Choroid plexus epithelial cell (primary cell): Measurements from ENCODE around the gene DHX34.
"Not testable (repeated sequence)": the region's sequence is repeated elsewhere in the genome, so short reads cannot be mapped to it uniquely, and the experiment has no call there.

ENCODE experiments used
- DNase-seq: peaks from one replicate; pipeline ENCODE4 v3.0.0-alpha.2; 2010; ENCODE audit warnings: low read depth
- H3K4me3 ChIP-seq: 2 replicates; pipeline ENCODE4 v1.5.1; 2011; ENCODE audit warnings: low read depth, mild to moderate bottlenecking, control low read depth, low read length, moderate library complexity
- TF ChIP-seq, protein P1 (sequence below): conservative IDR thresholded peaks from 2 replicates; pipeline ENCODE4 v1.5.1; 2011; ENCODE audit warnings: low read depth, mild to moderate bottlenecking, control low read depth, inconsistent platforms, low read length, moderate library complexity

The DHX34 gene

DNA sequence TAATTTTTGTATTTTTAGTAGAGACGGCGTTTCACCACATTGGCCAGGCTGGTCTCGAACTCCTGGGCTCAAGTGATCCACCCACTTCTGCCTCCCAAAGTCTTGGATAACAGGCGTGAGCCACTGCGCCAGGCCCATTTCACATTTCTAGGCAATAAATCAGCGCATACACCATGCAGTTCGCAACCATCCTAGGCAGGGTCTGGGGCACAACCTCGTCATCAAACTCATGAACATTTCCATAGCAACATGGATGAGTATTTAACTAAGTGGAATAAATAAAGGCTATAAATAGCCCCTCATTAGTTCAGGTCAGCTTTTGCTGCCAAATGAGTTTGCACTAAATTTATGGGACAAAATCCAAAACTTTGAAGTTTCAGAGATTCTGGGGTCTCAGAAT, 62.0 kb downstream of the DHX34 start:
- no peak for DNase-seq
- H3K4me3 ChIP-seq = no peak overlapping the region
- TF ChIP-seq, protein P1, sequence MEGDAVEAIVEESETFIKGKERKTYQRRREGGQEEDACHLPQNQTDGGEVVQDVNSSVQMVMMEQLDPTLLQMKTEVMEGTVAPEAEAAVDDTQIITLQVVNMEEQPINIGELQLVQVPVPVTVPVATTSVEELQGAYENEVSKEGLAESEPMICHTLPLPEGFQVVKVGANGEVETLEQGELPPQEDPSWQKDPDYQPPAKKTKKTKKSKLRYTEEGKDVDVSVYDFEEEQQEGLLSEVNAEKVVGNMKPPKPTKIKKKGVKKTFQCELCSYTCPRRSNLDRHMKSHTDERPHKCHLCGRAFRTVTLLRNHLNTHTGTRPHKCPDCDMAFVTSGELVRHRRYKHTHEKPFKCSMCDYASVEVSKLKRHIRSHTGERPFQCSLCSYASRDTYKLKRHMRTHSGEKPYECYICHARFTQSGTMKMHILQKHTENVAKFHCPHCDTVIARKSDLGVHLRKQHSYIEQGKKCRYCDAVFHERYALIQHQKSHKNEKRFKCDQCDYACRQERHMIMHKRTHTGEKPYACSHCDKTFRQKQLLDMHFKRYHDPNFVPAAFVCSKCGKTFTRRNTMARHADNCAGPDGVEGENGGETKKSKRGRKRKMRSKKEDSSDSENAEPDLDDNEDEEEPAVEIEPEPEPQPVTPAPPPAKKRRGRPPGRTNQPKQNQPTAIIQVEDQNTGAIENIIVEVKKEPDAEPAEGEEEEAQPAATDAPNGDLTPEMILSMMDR = no peak

DNA sequence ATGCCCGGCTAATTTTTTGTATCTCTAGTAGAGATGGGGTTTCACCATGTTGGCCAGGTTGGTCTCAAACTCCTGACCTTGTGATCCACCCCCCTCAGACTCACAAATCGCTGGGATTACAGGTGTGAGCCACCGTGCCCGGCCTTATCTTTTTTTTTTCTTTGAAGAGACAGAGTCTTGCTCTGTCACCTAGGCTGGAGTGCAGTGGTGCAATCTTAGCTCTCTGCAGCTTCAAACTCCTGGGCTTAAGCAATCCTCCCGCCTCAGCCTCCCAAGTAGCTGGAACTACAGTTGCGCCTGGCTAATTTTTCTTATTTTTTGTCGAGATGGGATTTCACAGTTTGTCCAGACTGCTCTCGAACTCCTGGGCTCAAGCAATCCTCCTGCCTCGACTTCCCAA, 62.6 kb downstream of the DHX34 start:
- DNase-seq, H3K4me3 ChIP-seq: not testable (repeated sequence)

DNA sequence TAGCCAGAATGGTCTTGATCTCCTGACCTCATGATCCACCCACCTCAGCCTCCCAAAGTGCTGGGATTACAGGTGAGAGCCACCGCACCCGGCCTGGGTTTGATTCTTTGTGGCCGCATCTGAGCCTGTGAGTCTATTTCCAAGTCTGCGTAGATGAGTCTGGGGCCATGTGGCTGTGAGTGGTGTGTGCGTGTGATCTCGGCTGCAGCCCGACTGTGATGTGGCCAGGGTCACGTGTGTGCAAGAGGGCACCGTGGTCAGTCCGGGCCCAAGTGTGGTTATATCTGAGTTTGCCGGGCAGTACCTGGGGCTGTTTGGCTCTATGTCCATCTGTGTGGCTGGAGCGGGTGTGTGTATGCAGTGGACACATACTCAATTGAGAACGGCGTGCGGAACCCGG, 64.8 kb downstream of the DHX34 start:
- H3K4me3 ChIP-seq = no peak overlapping the region
- TF ChIP-seq, protein P1 = no peak
- DNase-seq = no peak

DNA sequence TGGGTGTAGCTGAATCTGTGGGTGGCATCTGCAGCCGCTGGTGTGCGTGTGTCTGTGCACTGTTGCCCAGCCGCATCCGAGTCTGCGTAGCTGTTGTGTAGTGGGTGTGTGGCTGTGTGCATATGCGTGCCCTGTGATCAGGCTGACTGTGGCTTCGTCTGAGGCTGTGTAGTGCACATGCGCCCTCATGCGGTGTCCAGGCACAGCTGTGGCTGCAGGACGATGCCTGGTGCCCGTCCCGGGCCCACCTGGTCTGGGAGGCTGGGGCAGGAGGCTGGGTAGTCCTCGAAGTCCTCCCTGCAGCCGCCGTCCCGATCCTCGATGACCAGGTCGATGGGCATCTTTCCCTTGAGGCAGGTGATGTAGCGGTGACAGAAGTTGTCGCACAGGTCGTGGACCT, 65.4 kb downstream of the DHX34 start:
- DNase-seq = no peak
- TF ChIP-seq, protein P1 = peak; percentile 44
- no peak overlapping the region for H3K4me3 ChIP-seq

DNA sequence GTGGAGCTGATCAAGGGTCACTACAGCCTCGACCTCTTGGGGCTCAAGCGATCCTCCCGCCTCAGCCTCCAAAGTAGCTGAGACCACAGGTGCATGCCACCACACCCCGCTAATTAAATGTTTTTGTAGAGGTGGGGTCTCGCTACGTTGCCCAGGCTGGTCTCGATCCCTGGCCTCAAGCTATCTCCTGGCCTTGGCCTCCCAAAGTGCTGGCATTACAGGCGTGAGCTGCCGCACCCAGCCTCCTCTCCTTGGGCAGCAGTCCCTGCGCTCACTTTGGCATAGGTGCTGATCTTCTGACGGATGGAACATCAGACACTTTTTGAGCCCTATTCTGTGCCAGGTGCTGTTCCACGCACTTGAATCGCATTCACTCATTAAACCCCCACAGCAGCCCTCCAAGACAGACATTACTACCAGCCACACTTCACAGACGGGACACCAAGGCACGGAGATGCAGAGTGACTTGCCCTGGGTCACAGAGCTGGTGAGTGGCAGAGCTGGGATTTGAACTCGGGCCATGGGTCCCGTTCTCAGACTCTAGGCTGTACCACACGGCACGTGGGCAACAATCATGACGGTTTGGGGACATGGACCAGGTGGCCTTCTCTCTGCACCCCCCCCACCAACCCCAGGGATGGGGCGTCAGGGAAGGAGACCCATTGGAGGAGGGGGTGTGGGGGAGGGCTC, 67.0 kb downstream of the DHX34 start:
- TF ChIP-seq, protein P1 = no peak
- no peak for DNase-seq
- H3K4me3 ChIP-seq = no peak overlapping the region

DNA sequence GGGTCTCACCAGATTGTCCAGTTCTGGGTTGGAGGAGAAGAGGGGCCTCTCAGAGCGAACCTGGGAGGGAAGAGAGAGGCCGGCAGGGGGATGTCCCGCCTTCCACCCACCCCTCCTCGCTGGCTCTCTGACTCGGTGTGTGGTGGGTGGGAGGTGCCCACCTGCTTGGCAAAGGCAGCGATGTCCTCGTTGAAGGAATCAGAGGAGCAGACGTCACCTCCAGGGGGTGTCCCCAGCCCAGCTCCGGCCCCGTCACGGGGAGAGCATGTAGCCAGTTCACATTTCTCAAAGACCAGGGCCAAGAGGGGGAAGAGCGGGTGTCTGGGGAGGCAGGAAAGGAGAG, 67.5 kb downstream of the DHX34 start:
- no peak overlapping the region for H3K4me3 ChIP-seq
- TF ChIP-seq, protein P1 = no peak
- no peak for DNase-seq

DNA sequence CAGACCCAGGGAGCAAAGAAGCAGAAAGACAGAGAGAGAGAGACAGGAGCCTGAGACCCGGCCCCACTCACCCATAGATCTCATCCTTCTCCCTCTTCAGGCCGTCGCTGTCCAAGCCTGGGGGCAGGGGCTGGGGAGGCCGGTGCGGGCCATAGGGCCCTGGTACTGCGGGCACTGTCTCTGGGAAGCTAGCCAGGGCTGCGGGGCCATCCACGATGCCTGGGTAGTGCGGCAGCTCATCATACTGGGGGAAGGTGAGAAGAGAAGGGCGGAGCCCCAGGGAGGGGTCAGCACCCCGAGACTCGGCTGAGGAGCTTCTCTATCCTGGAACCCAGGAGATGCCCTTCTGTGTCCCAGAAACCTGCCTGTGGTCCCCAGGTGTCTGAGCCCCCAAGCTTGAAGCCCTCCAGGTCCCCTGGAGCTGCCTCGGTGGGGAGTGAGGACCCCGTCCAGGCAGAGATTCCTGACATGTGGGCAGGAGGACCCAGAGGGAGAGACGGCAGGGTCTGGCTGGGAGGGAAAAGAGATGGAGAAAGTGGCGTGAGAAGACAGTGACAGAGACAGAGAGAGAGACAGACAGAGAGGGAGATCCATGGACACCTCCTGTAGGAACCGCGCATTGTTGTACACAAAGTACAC, 68.1 kb downstream of the DHX34 start:
- H3K4me3 ChIP-seq = no peak overlapping the region

More for the DNA sequence above, 68.1 kb downstream of the DHX34 start:
- TF ChIP-seq, protein P1 = no peak
- DNase-seq = no peak
